IMR-90 (cell line): ENCODE data around the gene CYB5R4. TPM values are rescaled to one million over a fixed set of nuclear protein-coding genes. Genes with fewer than 3 reads are reported as not detected.

ENCODE experiments used
- ATAC-seq: fragments of 200-7000 bp; cut with Tn5 transposase; 2 replicates; pipeline ENCODE4 v1.9.1; 2020; ENCODE audit warnings: low read depth, mild to moderate bottlenecking, moderate library complexity
- BruUV-seq: library from RNA; stranded (reverse); fragments of 400-500 nt; replicated peaks from 2 replicates; lab custom pipeline; 2021; lab: Mats Ljungman, UMichigan
- CTCF ChIA-PET: fragments of 300-600 bp; formaldehyde crosslinking; extraction: SDS; loops from one replicate; lab custom pipeline; 2021; ENCODE audit warnings: antibody characterized with exemption; lab: Yijun Ruan, JAX
- POLR2A ChIA-PET: fragments of 300-600 bp; sonication (Branson Sonifier 250); formaldehyde crosslinking; loops from one replicate; lab custom pipeline; 2022; ENCODE audit warnings: antibody characterized with exemption; ENCODE audit not compliant: unreplicated experiment; lab: Charles Lee
- DNase-seq: peaks from one replicate; pipeline ENCODE4 v3.0.0; 2013
- H2AFZ ChIP-seq: replicated peaks from 2 replicates; pipeline ENCODE3; 2013; ENCODE audit warnings: low read length, mild to moderate bottlenecking; ENCODE audit not compliant: poor library complexity
- H2AK5ac ChIP-seq: 2 replicates; pipeline ENCODE4 v1.6.1; 2013; ENCODE audit warnings: low read depth, low read length, inconsistent platforms
- H2AK9ac ChIP-seq: replicated peaks from 2 replicates; pipeline ENCODE3; 2013; ENCODE audit warnings: mild to moderate bottlenecking, low read depth, low read length, moderate library complexity; ENCODE audit not compliant: poor library complexity
- H2BK120ac ChIP-seq: 2 replicates; pipeline ENCODE4 v1.6.1; 2013; ENCODE audit warnings: low read depth, low read length, inconsistent platforms
- H2BK15ac ChIP-seq: 3 replicates; pipeline ENCODE4 v1.6.1; 2013; ENCODE audit warnings: low read depth, low read length, inconsistent platforms
- H2BK20ac ChIP-seq: 2 replicates; pipeline ENCODE4 v1.6.1; 2013; ENCODE audit warnings: low read depth, mild to moderate bottlenecking, inconsistent platforms, low read length, moderate library complexity
- H2BK5ac ChIP-seq: 2 replicates; pipeline ENCODE4 v1.6.1; 2013; ENCODE audit warnings: mild to moderate bottlenecking, low read depth, low read length, inconsistent platforms; ENCODE audit not compliant: poor library complexity, severe bottlenecking
- H3K14ac ChIP-seq: replicated peaks from 2 replicates; pipeline ENCODE4 v1.6.1; 2013; ENCODE audit warnings: low read depth, low read length, inconsistent platforms
- H3K18ac ChIP-seq: 2 replicates; pipeline ENCODE4 v1.6.1; 2013; ENCODE audit warnings: low read depth, low read length, control low read depth
- H3K23ac ChIP-seq: 2 replicates; pipeline ENCODE4 v1.6.1; 2013; ENCODE audit warnings: low read depth, low read length, inconsistent platforms
- H3K27ac ChIP-seq: 2 replicates; pipeline ENCODE4 v1.5.1; 2013; ENCODE audit warnings: mild to moderate bottlenecking, control low read depth, low read length; ENCODE audit not compliant: insufficient read depth
- H3K27me3 ChIP-seq: 2 replicates; pipeline ENCODE4 v1.6.1; 2013; ENCODE audit warnings: low read length; ENCODE audit not compliant: control insufficient read depth, insufficient read depth
- H3K36me3 ChIP-seq: 2 replicates; pipeline ENCODE4 v1.6.1; 2013; ENCODE audit warnings: low read length, mixed read lengths; ENCODE audit not compliant: control insufficient read depth, insufficient read depth
- H3K4ac ChIP-seq: 2 replicates; pipeline ENCODE4 v1.6.1; 2013; ENCODE audit warnings: low read depth, low read length, inconsistent platforms
- H3K4me1 ChIP-seq: 2 replicates; pipeline ENCODE4 v1.6.1; 2013; ENCODE audit warnings: low read length, mixed read lengths; ENCODE audit not compliant: control insufficient read depth, insufficient read depth
- H3K4me2 ChIP-seq: 2 replicates; pipeline ENCODE4 v1.6.1; 2013; ENCODE audit warnings: low read depth, mild to moderate bottlenecking, control low read depth, low read length, moderate library complexity
- H3K4me3 ChIP-seq: 2 replicates; pipeline ENCODE4 v1.5.1; 2013; ENCODE audit warnings: low read depth, mild to moderate bottlenecking, control low read depth, low read length, moderate library complexity; ENCODE audit not compliant: insufficient read depth
- H3K56ac ChIP-seq: 2 replicates; pipeline ENCODE4 v1.6.1; 2013; ENCODE audit warnings: low read length, inconsistent platforms; ENCODE audit not compliant: insufficient read depth; ENCODE audit errors: extremely low read depth
- H3K79me1 ChIP-seq, 2 experiments: 2 replicates each; pipeline ENCODE4 v1.6.1; 2013; ENCODE audit warnings: low read length in 2 of 2, inconsistent platforms in 1 of 2, low read depth in 1 of 2
- H3K9ac ChIP-seq: 2 replicates; pipeline ENCODE4 v1.6.1; 2013; ENCODE audit warnings: low read depth, low read length, control low read depth
- H3K9me1 ChIP-seq: 2 replicates; pipeline ENCODE4 v1.6.1; 2013; ENCODE audit warnings: low read length, inconsistent platforms; ENCODE audit not compliant: insufficient read depth
- H3K9me3 ChIP-seq: 2 replicates; pipeline ENCODE4 v1.6.1; 2013; ENCODE audit warnings: low read length; ENCODE audit not compliant: control insufficient read depth, insufficient read depth
- H4K20me1 ChIP-seq: 2 replicates; pipeline ENCODE4 v1.6.1; 2013; ENCODE audit warnings: low read length, inconsistent platforms; ENCODE audit not compliant: insufficient read depth
- H4K5ac ChIP-seq: 2 replicates; pipeline ENCODE4 v1.6.1; 2013; ENCODE audit warnings: mild to moderate bottlenecking, low read depth, low read length, control low read depth
- H4K8ac ChIP-seq, 2 experiments: 2 replicates each; pipeline ENCODE4 v1.6.1; 2013; ENCODE audit warnings: low read depth in 2 of 2, low read length in 2 of 2, control low read depth in 1 of 2, inconsistent platforms in 1 of 2
- H4K91ac ChIP-seq: 2 replicates; pipeline ENCODE4 v1.6.1; 2013; ENCODE audit warnings: low read depth, low read length, inconsistent platforms; ENCODE audit not compliant: insufficient read depth
- BHLHE40 ChIP-seq: fragments of 150-350 bp; IDR thresholded peaks from 2 replicates; pipeline ENCODE4 v1.6.1; 2016; ENCODE audit warnings: mild to moderate bottlenecking, low read depth, low read length
- CHD1 ChIP-seq: IDR thresholded peaks from 2 replicates; pipeline ENCODE4 v1.6.1; 2012; ENCODE audit warnings: low read depth, low read length, improper control_type of control experiment
- MAFK ChIP-seq: IDR thresholded peaks from 2 replicates; pipeline ENCODE4 v1.6.1; 2012; ENCODE audit warnings: low read depth, low read length, improper control_type of control experiment
- NFE2L2 ChIP-seq: fragments of 150-350 bp; IDR thresholded peaks from 2 replicates; pipeline ENCODE4 v1.6.1; 2016; ENCODE audit warnings: low read depth, mild to moderate bottlenecking, low read length
- RCOR1 ChIP-seq: IDR thresholded peaks from 2 replicates; pipeline ENCODE4 v1.6.1; 2012; ENCODE audit warnings: mild to moderate bottlenecking, low read length, improper control_type of control experiment; ENCODE audit not compliant: insufficient replicate concordance
- SMC3 ChIP-seq: fragments of 150-350 bp; IDR thresholded peaks from 2 replicates; pipeline ENCODE4 v1.6.1; 2016; ENCODE audit warnings: low read depth, mild to moderate bottlenecking, antibody characterized with exemption, low read length, moderate library complexity
- WGBS, 2 experiments: methylation state at CpG; one replicate each; pipeline versions ENCODE4 v1.1.5 to v1.1.7; 2013; ENCODE audit warnings: missing lambda C conversion rate in 2 of 2; ENCODE audit not compliant: insufficient read length in 1 of 2; ENCODE audit errors: extremely low coverage in 2 of 2; 5-methylcytosine and 5-hydroxymethylcytosine counted together
- dilution Hi-C: fragments of 300-500 bp; cut with HindIII; formaldehyde crosslinking; loops from one replicate; pipeline ENCODE4 v1.14.3; 2018; ENCODE audit warnings: low sequenced_read_pairs; ENCODE audit not compliant: unreplicated experiment
- in situ Hi-C: fragments of 300-500 bp; cut with MboI; formaldehyde crosslinking; loops from 3 replicates; pipeline ENCODE4 v1.14.3; 2019; ENCODE audit warnings: low sequenced_read_pairs, inconsistent platforms, mixed read lengths
- intact Hi-C: fragments of 100-400 bp; cut with micrococcal nuclease; formaldehyde crosslinking; loops from 2 replicates; pipeline ENCODE4 v1.10.0; 2022
- polyA plus RNA-seq, 3 experiments: library from polyadenylated mRNA; depleted of rRNA; stranded (reverse); fragments of >200 nt; gene quantifications; 2 replicates each; pipeline ENCODE4 v1.2.3, GENCODE V29; 2012; ENCODE audit warnings: low replicate concordance in 1 of 3
- total RNA-seq: library from RNA; depleted of rRNA; stranded (reverse); fragments of >200 nt; gene quantifications from 2 replicates; pipeline ENCODE4 v1.2.3, GENCODE V29; 2012
- TF ChIP-seq, protein P1 (sequence below): fragments of 150-350 bp; IDR thresholded peaks from 2 replicates; pipeline ENCODE4 v1.6.1; 2017; ENCODE audit warnings: mild to moderate bottlenecking, antibody characterized with exemption, low read length, low read depth

CYB5R4 gene
- total and polyA plus RNA-seq, 2 of the 4 experiments (the other 2 are of a cell fraction), result 3.2 to 6.1 TPM

- H3K9me1 ChIP-seq, result peaks cover 2% of the 10 kb centered on the region; the same call in 1 of the 2 replicates
- POLR2A ChIA-PET, result no interaction called here
- peaks cover 23 to 50% of the 10 kb centered on the region in 2 experiments for H3K79me1 ChIP-seq
- peak overlapping the region; percentile 59; the same call in 1 of the 2 replicates for H4K5ac ChIP-seq
- peak; percentile 18 for ATAC-seq
- peak overlapping the region; percentile 90 for H2BK5ac ChIP-seq
- no peak overlapping the region; the same call in 1 of the 2 replicates for H3K4me3 ChIP-seq
- H3K27ac ChIP-seq, result peak overlapping the region; percentile 32; the same call in 1 of the 2 replicates
- peaks cover 9% of the 10 kb centered on the region for H3K4me1 ChIP-seq
- peak overlapping the region; percentile 42; the same call in 1 of the 2 replicates for H3K14ac ChIP-seq
- peak overlapping the region; percentile 0; the same call in 1 of the 3 replicates for H2BK15ac ChIP-seq
- H4K91ac ChIP-seq, result no peak overlapping the region
- no TSS peak for BruUV-seq
- peak; percentile 69 for DNase-seq
- no peak overlapping the region; the same call in 1 of the 2 replicates for H3K9ac ChIP-seq
- no peaks in the 10 kb centered on the region for H3K9me3 ChIP-seq
- H3K4ac ChIP-seq, result no peak overlapping the region
- peaks cover 9% of the 10 kb centered on the region; the same call in 1 of the 2 replicates for H3K36me3 ChIP-seq
- TF ChIP-seq MAFK (no peak), SMC3 (no peak), CHD1 (no peak), NFE2L2 (no peak), BHLHE40 (0 out of 2 replicates have a peak, but pooled peaks have one; percentile 8), RCOR1 (no peak)
- TF ChIP-seq, protein P1, sequence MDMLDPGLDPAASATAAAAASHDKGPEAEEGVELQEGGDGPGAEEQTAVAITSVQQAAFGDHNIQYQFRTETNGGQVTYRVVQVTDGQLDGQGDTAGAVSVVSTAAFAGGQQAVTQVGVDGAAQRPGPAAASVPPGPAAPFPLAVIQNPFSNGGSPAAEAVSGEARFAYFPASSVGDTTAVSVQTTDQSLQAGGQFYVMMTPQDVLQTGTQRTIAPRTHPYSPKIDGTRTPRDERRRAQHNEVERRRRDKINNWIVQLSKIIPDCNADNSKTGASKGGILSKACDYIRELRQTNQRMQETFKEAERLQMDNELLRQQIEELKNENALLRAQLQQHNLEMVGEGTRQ, result no peak
- no peaks in the 10 kb centered on the region for H3K27me3 ChIP-seq
- WGBS, 2 experiments, result no CpG with 5 or more reads among the region's 4 CpGs
- peaks cover 10% of the 10 kb centered on the region; the same call in 1 of the 2 replicates for H4K20me1 ChIP-seq
- H4K8ac ChIP-seq, result no peak overlapping the region
- H2BK20ac ChIP-seq, result peak overlapping the region; percentile 14; the same call in 1 of the 2 replicates
- H2BK120ac ChIP-seq, result 0 out of 2 replicates have a peak overlapping the region, but pooled peaks have one; percentile 14
- H2AK9ac ChIP-seq, result no peak overlapping the region
- no peak overlapping the region for H3K23ac ChIP-seq
- in situ Hi-C loops (no loop called here), intact Hi-C loops (no loop called here), dilution Hi-C loops (no loop called here)
- no peak overlapping the region for H2AFZ ChIP-seq
- H3K56ac ChIP-seq, result no peak overlapping the region
- CTCF ChIA-PET, result no interaction called here
- H2AK5ac ChIP-seq, result no peak overlapping the region
- H3K4me2 ChIP-seq, result peak overlapping the region; percentile 87; the same call in 1 of the 2 replicates
- H3K18ac ChIP-seq, result peak overlapping the region; percentile 88; the same call in 1 of the 2 replicates
Measured at GRCh38 chr6:83862776-83863471, 3.4 kb downstream of the CYB5R4 start.
